ENCODE measurements around the gene FBXL7.
"Not testable (repeated sequence)": the region's sequence is repeated elsewhere in the genome, so short reads cannot be mapped to it uniquely, and the experiment has no call there.

FBXL7 gene

GRCh38 chr5:15834596-15835245, 334.7 kb downstream of the FBXL7 start:
- no peak for DNase-seq

DNA sequence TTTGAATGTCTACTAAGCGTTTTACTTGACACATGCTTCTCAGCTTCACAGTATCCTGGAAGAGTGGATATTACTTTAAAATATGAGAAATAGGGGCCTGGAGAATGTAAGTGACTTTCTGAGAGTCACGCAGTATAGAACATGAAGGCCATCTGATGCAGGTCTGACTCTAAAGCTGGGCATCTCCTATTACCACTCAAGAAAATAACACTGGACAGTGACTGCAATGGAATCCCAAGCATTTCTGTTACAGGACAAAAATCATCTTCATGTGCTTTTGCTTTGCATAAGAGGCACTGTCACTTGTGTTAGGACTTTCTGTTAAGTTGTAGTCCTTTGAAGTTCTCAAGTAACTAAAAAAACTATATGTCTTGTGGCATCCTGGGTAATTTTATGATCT, 335.5 kb downstream of the FBXL7 start:
- DNase-seq: no peak

- no peak for DNase-seq
Measured at GRCh38 chr5:15837551-15838289, 337.7 kb downstream of the FBXL7 start.

DNA sequence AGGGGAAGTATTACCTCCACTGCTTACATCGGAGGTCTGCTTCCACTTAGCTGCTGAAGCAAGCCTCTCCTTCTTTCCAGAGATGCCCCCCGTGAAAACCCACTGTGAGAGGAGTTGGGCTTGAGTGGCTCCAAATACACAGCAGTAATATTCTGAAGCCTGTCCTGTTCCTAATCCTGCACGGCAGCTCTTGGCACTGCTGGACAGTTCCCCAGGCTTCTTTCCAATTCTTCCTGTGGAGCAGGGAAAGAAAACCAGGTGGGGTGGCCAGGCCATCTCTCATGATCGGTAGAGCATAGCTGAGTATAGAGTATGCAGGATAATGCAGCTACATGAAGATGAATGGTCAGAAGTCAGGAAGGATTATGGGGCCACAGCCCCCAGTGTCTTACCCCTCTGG, 344.3 kb downstream of the FBXL7 start:
- DNase-seq: no peak

DNA sequence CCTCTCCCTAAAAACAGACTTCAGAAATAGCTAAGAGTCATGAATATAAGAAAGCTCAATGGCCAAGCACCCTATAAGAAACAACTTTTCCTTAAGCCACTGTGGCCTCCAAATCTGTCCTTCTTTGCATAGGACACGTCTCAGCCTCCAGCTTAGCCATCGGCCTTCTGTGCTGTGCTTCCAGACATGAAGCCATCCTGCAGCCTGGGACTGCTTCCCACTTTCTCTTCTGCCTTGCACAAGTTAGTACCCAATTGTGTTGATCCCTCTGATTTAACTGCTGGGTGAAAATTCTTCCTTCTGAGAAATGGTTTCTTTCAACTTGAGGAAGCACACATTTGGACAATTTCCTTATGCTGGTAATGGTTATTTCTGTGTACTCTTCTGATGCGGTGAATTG, 344.9 kb downstream of the FBXL7 start:
- DNase-seq: no peak

DNA sequence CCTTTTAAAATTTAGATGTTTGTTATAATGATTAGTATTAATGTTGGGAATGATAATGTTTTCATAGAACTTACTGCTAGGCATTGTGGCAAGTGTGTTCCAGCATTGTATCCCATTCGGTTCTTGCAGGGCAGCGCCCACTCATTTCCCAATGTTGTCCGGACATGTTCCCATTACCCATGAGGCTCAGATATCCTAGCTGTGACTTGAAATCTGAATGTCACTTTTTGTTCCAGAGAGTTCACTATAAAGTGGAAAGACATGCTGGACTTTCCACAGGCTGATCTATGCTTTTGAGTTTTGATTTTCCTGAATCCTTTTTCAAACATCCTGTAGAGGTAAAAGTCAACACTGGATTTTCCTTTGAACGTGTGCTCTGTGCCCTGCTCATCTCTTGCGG, 350.6 kb downstream of the FBXL7 start:
- no peak for DNase-seq

DNA sequence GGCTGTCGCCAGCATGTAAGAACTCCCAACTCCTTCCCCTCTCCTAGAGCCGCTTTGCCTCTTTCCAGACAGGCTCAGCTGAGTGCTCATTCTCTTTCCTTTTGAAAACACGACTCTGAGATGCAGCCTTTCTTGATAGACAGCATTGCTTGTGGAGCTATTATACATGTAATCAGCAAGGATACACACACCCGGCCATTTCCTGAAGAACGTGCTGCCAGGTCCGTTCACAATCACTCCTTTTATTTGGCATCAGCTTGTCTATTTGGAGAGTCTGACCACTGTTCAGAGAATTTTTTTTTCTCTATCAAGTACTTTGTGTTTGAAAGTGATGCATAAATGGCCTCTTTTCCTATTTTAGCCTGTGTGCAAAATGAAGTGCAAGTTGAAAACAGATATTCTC, 351.0 kb downstream of the FBXL7 start:
- no peak for DNase-seq

DNA sequence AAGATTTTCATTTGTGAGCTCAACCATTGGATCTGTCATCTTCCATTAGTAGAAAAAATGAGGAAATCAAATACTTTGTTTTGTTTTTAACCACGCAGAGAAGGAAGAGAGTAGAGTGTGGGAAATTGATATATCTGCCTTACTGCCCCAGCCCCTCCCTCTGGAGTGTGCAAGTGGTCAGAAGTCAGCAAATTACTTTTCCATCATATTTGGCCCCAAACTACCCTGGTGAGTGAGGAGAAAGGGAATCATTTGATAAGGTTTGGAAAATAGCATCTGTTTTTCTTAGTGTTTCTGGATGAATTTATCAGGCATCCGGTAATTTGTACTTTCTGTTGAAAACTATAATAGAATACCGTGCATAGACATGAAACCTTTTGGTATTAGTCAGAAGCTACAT, 352.2 kb downstream of the FBXL7 start:
- DNase-seq: no peak

GRCh38 chr5:15852949-15853348, 353.0 kb downstream of the FBXL7 start:
- no peak for DNase-seq

GRCh38 chr5:15858326-15858725, 358.3 kb downstream of the FBXL7 start:
- DNase-seq: no peak

DNA sequence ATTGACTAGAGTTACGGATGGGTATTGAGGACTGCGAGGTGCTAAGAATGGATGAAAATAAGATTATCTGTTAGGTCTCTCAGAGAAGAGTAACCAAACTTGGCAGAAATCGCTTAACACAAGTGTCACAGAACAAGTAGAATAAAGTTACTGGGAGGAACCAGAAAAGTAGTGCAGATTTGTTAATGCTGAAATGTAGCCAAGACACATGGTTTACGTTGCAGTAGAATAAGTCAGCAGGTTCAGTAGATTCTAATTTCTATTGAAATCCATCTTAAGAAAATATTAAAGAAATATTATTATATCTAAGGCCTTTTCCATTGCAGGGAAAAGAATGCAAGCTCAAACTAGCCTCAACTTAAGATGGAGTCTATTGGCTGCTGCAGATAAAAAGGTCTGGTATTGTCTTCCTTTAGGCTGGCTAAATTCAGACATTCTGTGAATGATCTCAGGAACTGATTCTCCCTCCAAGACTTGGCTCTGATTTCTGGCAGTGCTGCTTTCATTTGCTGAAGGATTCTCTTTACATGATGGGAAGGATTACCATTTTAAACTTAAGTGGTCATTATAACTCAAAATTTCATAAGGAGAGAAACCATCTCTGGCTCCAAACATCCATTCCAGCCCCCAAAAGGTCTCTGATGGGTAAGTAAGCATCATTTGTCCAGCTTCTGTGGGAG, 364.7 kb downstream of the FBXL7 start:
- no peak for DNase-seq

DNA sequence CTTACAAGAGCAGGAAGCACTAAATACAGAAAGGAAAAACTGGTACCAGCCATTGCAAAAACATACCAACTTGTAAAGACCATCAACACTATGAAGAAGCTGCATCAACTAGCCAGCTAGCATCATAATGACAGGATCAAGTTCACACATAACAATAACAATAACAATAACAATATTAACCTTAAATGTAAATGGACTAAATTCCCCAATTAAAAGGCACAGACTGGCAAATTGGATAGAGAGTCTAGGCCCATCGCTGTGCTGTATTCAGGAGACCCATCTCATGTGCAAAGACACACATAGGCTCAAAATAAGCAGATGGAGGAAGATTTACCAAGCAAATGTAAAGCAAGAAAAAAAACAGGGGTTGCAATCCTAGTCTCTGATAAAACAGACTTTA, 372.3 kb downstream of the FBXL7 start:
- not testable (repeated sequence) for DNase-seq

- DNase-seq: no peak
Measured at GRCh38 chr5:15877914-15878313, 377.9 kb downstream of the FBXL7 start.

- DNase-seq: no peak
Measured at GRCh38 chr5:15880201-15880600, 380.2 kb downstream of the FBXL7 start.

DNA sequence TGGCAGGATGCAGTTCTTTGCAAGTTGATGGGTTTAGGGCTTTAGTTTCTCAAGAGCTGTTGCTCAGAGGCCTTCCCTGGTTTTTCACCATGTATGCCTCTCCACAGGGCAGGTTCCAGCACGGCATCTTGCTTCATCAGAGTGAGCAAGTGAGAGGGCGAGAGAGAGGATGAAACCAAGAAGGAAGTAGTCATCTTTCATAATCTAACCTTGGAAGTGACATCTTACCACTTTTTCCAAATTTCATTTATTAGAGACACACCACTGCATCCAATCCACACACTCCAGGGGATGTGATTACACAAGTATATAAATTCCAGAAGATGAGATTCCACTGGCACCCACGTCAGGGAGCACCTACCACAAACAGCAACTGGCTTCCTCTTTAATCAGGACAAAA, 385.2 kb downstream of the FBXL7 start:
- no peak for DNase-seq

DNA sequence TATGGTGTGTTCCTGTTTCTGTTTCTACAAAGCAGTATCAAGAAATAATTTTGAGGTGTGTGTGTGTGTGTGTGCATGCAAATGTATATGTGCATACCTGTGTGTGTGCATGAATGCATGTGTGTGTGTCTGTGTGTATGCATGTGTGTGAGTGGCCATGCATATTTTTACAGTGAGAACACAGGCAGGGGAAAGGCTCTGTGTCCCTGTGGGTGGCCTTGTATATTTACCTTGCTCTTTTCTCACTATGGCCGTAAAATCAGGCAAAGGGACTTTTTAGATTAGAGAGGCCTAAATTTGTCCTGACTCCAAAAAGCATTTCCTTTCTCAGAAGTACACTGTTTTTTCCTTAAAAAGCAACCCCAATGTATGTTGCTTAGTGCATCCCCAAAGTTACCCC, 386.2 kb downstream of the FBXL7 start:
- DNase-seq: no peak

DNA sequence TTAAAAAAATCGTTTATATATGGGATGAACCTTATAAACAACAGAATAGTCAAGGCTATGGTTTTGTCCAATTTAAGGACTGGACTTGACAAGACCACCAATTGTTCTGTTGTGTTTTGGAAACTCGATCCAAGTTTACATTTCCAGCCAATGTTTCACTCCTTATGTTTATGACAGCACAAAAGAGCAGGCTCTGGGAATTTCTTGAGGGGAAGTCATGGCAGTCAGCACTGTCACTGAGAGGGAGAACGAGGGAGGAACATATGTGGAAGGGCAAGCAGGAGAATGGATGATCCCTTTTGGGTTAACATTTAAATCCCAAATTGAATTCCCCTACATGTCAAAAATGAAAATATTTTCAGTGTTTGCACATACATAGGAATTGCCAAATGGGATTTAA, 387.1 kb downstream of the FBXL7 start:
- no peak for DNase-seq

GRCh38 chr5:15889001-15889400, 389.0 kb downstream of the FBXL7 start:
- DNase-seq: no peak

- no peak for DNase-seq
Measured at GRCh38 chr5:15893866-15894265, 393.9 kb downstream of the FBXL7 start.

DNA sequence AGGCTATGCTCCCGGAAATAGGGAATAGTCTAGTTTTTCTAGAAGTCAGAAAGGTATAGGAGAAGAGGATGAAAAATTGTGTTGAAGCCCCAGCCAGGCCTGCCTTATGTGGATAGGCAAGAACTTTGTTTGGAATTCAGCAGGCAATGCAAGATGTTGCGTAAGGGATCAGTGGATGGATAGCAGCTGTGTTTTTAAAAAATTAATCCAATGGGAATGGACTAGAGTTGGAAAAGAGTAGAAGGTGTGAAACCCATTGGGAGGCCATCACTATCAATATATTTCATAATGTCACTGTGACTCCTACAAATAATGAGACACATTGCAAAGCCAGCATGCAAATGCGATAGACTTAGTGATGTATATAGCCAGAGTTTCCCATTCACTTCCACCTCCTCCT, 397.7 kb downstream of the FBXL7 start:
- no peak for DNase-seq

DNA sequence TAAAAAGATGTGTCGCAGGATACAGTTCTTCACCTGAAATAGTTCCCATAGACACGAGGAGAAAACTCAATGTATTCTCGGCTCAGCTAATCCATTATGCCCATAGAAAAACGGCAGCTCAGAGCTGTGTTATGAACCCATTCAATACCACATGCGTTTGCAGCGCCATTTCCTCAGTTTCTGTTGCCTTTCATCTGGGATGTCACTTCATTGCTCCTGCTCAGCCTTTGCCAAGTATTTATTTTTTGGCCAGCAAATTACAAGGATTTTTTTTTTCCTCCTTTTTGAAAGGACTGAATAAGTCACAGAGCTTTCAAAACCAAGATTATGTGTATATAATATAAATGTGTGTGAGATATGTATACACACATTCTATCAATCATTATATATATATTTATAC, 398.7 kb downstream of the FBXL7 start:
- DNase-seq: no peak

- DNase-seq: no peak
Measured at GRCh38 chr5:15899481-15899880, 399.5 kb downstream of the FBXL7 start.

- no peak for DNase-seq
Measured at GRCh38 chr5:15901151-15901550, 401.2 kb downstream of the FBXL7 start.

GRCh38 chr5:15902066-15902465, 402.1 kb downstream of the FBXL7 start:
- no peak for DNase-seq

All from NCI-H187 (cell line).